GM18498 (cell line): ENCODE data around the gene PPP1R16B.
A peak's percentile ranks its signal among the peaks of the same experiment; 100 is the strongest.

Source experiments
- ATAC-seq: cut with Tn5 transposase; IDR thresholded peaks from one replicate; pipeline ENCODE4 v1.9.1; 2021; ENCODE audit warnings: mild to moderate bottlenecking, moderate library complexity; ENCODE audit not compliant: unreplicated experiment

PPP1R16B gene

DNA sequence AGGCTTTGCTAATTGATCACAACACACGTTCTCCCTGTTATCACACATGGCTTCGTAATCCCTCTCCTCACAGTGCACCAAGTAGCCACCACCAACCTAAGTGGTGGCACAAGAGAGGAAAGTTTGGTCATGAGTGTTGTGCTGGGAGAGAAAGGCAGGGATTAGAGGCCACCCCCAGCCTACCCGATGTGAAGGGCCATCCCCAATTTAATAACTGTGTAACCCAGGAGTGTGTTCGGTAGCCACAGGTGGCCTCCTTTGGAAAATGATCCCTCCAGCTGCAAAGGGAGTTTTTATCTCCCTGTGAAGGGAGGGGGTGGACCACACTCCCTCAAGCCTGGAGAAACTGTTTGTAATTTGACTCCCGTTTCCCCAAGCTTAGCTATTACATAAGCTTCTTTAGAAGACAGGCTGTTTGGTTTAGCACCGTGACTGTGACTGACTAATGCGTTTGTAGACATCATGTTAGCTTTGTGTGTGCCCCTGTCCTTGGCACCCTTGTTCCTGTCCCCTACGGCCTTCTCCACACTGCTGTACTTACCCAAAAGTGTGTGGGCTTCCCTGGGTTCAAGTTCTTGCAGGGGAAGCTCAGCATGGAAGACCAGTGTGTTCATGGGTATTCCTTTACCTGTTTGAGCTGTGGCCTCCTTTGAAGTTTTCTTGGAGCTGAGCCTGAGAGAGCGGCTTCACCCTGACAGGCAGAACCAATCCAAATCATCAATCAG lies 20.6 kb downstream of the PPP1R16B start:
- no peak for ATAC-seq

DNA sequence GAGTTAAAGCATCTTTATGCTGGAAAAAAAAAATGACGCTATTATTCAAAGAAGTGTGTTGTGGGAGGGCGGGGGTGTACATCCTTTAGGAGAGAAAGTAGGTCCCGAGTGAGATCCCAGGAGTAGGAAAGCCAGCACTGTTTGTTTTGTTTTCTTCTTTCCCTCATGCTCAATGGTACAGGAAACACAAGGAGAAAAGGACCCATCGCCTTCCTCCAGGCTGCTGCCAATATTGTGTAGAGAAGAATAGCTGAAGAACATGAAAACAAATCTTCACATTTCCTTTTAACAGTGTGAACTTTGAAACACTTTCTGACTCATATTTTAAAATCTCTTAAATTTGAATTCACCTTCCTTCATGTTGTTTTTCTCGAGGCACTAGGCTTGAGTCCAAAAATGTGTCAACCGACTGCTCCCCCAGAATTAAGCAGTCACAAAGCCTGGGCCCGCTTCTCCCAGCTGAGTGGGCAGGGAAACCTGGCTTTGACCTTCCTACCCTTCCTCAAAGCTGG lies 22.3 kb downstream of the PPP1R16B start:
- ATAC-seq: no peak

DNA sequence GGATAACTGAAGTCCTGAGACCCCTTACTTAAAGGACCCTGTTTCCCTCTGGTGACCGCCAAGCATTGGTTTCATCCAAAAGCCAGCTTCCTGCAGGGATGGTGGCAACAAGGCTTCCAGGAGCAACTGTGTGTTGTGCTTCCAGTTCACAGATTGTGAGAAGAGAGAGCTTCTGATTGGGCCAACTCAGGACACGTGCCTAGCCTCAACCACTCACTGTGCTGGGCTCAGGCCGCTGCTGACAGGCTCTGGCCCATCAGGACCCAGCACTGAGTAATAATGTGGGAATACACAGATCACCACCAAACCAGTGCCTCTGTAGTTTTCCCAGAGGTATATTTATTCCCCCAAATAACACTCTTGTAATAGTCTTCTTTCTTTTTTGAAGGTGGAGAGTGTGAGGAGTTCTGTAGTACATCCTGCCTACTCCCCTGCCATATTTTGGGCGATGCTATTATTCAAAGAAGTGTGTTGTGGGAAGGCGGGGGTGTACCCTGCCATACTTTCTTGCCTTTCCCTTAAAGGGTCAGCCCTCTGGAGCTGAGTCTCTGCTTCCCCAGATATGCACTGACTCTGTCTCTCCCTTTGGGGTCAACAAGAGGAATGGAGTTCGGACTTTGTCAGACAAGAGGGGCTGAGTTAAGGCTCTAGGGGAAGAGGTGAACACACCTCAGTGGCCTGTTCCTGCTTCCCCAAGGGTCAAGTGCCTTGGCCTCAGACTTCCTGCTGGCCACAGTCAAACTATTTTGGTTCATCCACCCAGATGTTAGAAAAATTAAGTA lies 23.2 kb downstream of the PPP1R16B start:
- no peak for ATAC-seq

DNA sequence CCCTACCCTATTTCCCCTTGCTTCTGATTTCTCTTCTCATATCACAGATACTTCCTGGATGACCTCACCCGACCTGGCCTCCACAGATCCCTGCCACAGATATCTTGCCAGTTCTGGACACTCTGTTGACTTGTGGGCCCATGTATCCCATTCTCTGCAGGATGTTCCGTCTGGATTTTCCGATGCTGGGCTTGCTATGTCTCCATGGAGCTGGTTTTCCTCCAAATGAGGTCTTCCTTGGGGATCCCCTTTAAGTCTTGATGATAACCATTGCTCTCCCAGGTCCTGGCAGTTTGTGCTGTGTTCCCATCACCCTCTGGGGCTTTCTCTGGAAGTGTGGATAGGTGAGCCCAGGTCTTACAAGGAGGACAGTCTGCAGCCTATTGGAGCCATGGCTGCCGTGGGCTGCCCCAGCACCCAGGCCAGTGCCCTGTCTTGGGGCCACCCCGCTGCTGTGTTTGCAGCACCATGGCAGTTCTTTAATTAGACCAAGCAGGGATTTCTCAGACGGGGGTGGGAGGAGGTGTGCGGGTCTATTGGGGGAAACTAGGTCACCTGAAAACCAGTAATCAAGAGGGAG lies 23.9 kb downstream of the PPP1R16B start:
- no peak for ATAC-seq

DNA sequence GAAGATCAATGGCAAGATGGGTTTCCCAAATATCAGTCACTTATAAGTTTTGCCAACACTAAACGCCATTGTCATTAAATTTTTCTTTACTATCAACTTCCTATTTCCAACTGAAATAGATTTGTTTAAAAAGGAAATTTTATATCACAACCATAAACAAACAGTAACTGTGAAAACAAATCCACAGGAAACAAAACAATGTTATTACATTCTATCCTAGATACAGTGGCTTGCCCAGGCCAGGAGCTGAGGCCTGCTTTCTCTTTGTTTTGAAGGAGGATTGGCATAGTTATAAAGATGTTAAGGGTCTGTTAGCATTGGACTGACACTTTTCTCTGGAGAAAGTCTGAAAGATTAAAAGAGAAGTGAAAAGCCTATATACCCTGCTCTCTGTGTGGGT lies 24.9 kb downstream of the PPP1R16B start:
- no peak for ATAC-seq

DNA sequence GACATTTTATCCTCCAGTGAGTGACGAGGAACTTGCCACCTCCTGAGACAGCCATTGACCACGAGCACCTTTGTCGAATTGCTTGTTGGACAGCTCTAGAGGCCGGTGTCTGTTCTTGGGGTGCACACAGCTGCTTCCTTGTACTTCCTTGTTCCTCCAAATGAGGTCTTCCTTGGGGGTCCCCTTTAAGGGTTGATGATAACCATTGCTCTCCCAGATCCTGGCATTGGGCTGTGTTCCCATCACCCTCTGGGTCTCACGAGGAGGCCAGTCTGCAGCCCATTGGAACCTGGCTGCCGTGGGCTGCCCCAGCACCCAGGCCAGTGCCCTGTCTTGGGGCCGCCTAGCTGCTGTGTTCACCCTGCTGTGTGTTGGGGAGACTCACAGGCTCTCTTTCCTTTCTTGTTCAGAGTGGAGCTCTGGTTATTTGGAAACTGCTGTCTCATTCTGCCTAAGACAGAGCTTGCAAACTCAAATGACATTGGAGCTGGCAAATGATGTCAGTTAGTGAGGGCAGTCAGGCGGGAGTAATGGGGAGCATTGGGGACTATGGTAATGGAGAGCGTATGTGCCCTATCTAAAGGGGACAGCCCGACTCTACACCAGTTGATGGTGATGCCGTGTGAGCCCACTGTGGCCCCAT lies 25.7 kb downstream of the PPP1R16B start:
- no peak for ATAC-seq

DNA sequence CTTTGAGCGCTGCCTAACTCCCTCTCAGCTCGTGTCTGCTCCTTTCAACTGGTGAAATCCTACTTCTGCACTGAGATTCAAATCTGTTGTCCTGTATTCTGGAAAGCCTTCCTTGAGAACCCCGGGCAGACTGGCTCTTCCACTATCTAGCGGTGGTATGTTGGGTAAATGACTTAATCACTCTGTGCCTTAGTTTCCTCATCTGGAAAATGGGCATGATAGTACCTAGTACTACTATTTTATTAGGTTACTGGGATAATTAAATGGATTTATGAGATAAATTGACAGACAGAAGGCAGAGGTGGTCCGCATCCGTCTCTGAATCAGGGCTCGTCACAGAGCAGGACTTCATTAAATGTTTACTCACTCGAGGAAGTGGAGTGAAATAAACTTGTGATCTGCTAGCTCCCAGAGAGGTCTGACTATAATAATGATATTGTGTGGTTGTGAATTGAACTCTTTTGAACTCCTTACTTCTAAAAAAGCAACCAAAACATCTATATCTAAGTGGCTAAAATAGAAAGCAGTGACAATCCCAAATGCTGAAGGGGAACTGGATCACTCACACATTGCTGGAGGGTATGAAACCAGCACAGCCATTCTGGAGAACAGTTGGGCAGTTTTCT lies 26.6 kb downstream of the PPP1R16B start:
- no peak for ATAC-seq

DNA sequence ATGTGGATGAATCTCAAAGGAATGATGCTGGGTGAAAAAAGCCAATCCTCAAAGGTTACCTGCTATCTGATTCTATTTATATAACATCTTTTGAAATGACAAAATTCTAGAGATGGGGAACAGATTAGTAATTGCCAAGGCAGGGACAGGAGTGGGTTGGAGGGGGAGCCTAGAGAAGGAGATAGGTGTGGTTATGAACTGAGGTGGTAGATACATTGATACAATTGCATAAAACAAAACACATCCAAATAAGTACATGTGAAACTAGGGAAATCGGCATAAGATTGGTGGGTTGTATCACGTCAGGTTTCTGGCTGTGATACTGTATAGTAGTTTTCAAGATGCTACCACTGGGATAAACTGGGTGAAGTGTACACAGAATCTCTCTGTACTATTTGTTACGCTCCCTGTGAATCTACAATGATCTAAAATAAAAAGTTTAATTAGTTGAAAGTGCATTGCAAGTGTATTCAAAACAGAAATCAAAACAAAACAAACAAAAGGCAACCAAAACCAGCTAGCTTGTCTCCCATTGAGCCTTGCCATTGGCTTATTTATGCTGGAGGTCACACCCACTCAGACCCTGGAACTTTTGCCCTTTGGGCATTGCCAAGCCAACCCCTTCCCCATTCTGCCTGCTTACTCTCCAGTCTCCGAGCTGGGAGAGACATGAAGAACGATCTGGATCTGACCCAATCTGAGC lies 27.8 kb downstream of the PPP1R16B start:
- ATAC-seq: no peak

DNA sequence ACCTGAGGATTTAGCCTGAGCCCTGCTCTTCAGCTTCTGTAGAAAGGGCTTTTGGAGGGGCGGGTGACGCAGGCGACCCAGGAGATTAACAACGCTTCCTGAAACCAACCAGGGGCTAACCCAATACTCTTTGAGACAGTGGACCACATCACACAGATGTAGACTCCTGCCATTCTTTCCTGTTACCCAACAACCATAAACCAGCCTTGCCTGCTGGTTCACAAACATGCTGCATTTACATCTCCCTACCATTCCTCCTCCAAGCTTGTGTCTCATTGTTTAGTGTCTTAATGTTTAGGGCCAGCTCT lies 28.3 kb downstream of the PPP1R16B start:
- ATAC-seq: no peak

DNA sequence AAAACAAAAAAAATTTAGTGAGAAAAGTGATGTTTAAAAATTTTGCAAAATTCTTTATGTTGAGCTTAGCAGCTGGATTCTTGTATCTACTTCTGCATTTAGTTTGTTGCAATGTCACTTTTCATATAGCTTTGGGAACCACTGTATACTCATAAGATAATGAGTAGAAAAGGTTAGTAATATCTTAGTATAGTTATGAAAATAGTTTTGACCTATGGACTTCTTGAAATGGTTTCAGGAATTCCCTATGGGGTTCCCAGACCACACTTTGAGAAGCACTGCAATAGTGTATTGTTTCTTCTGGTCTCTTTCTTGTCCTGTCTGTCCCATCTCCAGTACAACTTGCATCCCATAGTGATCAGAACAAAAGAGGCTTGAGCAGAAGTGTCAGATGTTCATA lies 29.4 kb downstream of the PPP1R16B start:
- no peak for ATAC-seq

DNA sequence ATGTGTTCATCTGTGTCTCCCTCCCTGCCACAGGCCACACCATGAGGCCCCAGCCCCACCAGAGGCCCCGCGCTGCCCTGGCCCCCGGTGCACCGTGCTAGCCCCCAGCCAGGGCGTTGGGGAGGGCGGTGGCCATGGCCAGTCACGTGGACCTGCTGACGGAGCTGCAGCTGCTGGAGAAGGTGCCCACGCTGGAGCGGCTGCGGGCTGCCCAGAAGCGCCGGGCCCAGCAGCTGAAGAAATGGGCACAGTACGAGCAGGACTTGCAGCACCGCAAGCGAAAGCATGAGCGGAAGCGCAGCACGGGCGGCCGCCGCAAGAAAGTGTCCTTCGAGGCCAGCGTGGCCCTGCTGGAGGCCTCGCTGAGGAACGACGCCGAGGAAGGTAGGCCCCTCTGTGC lies 30.3 kb downstream of the PPP1R16B start:
- no peak for ATAC-seq

DNA sequence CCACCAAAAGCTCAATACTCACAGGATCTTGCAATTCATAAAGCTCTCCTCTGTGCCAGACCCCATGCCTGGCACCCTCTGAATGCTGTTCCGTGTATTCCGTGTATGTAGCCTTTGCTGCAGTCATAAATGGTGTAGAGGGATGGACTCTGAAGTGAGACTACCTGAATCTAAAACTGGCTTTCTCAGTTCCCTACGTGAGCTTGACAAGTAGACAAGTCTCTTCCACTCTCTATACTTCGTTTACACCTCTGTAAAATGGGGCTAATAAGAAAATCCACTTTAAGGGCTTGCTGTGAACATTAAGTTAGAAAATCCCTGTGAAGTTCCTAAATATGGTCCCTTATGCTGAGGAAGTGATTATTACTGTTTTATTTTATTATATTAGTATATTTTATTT lies 31.5 kb downstream of the PPP1R16B start:
- ATAC-seq: no peak

DNA sequence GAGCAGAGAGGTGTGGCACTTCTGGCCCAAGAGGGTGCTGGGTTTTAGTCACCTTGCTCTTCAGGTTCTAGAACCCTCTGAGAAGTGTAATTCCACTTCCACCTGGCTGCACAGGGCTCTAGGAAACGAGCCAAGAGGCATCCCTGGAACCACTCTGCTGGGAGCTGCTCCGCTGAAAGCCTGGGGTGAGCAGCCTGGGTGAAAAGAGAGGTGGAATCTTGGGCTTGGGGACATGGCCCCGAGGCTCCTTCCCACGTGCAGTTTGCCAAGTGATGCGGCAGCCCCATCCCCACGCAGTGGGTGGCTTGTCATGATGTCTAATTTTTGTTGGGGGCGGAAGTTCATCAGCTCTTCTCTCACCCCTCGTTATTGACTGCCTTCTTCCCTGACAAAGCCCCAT lies 32.8 kb downstream of the PPP1R16B start:
- no peak for ATAC-seq

DNA sequence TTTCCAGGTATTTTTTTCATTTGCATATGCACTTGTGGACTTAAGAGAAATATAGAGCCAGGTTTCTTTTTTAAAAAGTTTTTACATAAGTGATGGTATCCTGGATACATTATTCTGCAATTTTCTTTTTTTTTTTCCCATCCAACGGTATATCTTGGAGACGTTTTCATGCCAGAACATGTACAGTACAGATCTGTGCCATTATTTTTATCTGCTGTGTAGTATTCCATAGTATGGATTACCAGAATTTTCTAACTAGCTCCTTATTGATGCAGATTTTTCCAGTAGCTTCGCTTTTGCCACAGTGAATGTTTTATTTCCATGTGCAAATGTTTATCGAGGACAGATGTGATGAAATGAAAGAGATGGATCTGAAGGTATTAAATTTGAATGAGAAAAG lies 34.1 kb downstream of the PPP1R16B start:
- ATAC-seq: no peak

DNA sequence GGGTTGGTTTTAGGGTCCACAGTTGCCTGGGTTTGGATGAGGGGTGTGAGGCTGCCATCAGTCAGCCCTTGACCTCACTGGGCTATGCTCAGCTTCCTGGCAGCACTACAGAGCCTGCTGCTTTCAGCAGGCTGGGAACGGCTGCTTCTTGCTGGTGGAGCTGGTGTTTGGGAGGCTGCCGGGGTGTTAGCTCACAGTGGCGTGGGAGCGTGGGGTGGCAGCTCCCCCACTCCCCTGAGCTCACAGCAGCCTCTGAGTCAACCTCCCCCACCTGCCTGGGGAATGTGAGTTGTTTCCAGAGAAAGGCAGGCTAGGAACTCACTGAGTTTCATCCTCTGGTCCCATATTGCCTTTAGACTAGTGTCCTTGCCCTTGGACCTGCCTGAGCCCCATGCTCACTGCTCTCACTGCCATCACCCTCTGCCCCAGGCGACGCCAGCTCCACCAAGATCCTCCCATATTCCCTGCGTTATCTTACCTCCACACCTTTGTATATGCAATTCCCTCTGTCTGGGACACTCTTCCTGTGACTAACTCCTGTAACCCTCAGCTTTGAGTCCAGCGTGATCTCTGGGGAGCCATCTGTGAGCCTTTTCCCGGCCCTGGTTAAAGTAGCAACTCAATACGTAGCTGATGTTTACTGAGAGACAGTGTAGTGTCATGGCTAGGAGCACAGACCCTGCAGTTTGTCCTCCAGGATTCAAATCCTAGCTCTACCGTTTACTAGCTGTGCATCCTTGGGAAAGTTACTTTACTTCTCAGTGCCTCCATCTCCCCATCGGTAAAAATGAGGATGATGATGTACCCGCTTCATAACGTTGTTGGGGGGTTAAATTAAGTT lies 34.8 kb downstream of the PPP1R16B start:
- no peak for ATAC-seq

DNA sequence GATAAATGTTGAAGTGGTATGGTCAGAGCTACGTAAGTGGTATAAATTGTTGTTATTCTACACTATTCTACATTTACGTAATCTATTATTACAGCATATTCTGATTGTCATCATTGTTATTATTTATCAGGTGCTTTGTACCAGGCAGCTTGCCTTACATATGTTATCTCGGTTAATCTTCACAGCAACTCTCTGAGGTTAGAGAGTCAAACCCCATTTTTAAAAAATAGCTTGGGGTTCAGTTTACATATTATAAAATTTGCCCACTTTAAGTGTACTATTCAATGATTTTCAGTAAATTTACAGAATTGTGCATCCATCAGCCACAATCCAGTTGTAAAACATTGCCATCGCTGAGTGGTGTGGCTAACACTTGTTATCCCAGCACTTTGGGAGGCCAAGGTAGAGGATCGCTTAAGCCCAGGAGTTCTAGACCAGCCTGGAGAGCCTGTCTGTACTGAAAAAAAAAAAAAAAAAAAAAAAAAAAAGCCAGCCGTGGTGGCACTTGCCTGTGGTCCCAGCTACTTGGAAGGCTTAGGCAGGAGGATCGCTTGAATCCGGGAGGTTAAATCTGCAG lies 35.5 kb downstream of the PPP1R16B start:
- ATAC-seq: no peak

DNA sequence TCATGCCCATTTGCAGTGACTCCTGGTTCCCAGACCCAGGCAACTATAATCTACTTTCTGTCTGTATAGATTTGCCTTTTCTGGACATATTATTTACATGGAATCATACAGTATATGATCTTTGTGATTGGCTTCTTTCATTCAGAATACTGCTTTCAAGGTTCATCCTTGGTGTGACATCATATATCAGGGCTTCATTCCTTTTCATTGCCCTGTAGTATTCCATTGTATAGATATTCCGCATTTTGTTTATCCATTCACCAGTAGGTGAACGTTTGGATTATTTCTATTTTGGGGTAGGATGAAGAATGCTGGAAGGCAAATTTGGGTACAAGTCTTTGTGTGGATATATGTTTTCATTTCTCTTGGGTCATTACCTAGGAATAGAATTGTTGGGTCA lies 36.1 kb downstream of the PPP1R16B start:
- ATAC-seq: no peak

DNA sequence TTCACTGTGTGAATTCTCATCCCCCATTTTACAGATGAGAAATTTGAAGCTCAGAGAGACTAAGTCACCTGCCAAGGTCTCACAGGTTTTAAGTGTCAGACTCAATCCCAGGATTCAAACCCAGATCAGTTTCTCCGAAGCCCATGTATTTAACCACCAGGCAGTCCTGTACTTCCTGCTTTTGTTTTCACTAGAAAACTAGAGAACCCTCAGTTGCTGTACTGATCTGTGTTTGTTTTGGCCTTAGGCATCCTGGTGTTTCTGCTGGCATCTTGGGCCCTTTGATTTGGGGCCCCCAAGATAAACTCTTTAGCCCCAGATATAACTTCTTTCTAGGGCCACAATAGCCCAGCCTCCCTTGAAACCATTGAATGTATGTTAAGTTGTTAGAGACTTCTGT lies 36.5 kb downstream of the PPP1R16B start:
- ATAC-seq: peak; percentile 48

DNA sequence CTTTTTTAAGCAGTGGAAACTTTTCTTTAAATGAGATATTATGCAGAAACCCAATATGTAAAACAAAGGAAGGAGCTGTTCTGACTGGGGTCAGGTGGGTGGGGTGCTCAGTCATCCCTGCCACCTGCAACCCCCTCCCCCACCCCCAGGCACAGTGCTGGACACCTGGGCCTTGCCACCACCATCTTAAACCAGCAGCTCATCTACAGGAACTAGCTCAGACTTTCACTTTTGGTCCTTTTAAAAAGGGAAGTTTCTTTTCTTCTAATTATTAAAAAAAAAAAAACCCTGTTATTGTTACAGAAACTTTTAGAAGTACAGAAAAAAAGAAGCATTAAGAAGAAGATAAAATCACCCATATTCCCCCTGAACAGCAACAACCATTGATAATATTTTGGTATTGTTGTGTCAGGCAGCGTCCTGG lies 37.1 kb downstream of the PPP1R16B start:
- peak; percentile 93 for ATAC-seq
